Muscle layer of duodenum (tissue), 2 donors: ENCODE measurements around the gene DHX16.

Source experiments
- H3K27ac ChIP-seq: one replicate; pipeline ENCODE4 v1.7.0; 2013; ENCODE audit warnings: mild to moderate bottlenecking, low read length
- H3K27me3 ChIP-seq: one replicate; pipeline ENCODE4 v1.7.0; 2013; ENCODE audit warnings: low read depth, mild to moderate bottlenecking, control low read depth, low read length
- H3K36me3 ChIP-seq, 2 donors: one replicate each; pipeline ENCODE4 v1.7.0; 2013; ENCODE audit warnings: low read length in 2 of 2, control low read depth in 1 of 2, mild to moderate bottlenecking in 1 of 2; ENCODE audit not compliant: insufficient read depth in 2 of 2, control insufficient read depth in 1 of 2
- H3K4me1 ChIP-seq, 2 donors: one replicate each; pipeline ENCODE4 v1.7.0; 2013; ENCODE audit warnings: low read length in 2 of 2, mild to moderate bottlenecking in 2 of 2, control low read depth in 1 of 2, moderate library complexity in 1 of 2; ENCODE audit not compliant: insufficient read depth in 2 of 2, control insufficient read depth in 1 of 2
- H3K4me3 ChIP-seq, 2 donors: one replicate each; pipeline ENCODE4 v1.7.0; 2013; ENCODE audit warnings: low read length in 2 of 2, low read depth in 1 of 2, mild to moderate bottlenecking in 1 of 2
- H3K9me3 ChIP-seq, 2 donors: one replicate each; pipeline ENCODE4 v1.7.0; 2013; ENCODE audit warnings: low read length in 2 of 2, control low read depth in 1 of 2, mild to moderate bottlenecking in 1 of 2; ENCODE audit not compliant: control insufficient read depth in 1 of 2
- donor health status: healthy.

DHX16 gene

GRCh38 chr6:30645989-30646388 lies 26.8 kb downstream of the DHX16 start:
- Histone ChIP-seq H3K4me3 (no peak overlapping the region), H3K4me1 (peaks cover 11 to 16% of the 10 kb centered on the region in 2 donors), H3K27ac (peak overlapping the region; percentile 26), H3K36me3 (peaks cover 17 to 24% of the 10 kb centered on the region in 2 donors), H3K9me3 (no peaks in the 10 kb centered on the region), H3K27me3 (no peaks in the 10 kb centered on the region)

- H3K4me3 ChIP-seq, result no peak overlapping the region
- H3K4me1 ChIP-seq, result peaks cover 11 to 16% of the 10 kb centered on the region in 2 donors
- H3K27me3 ChIP-seq, result no peaks in the 10 kb centered on the region
- peaks cover 21 to 32% of the 10 kb centered on the region in 2 donors for H3K36me3 ChIP-seq
- no peak overlapping the region for H3K27ac ChIP-seq
- H3K9me3 ChIP-seq, result no peaks in the 10 kb centered on the region
Observed at GRCh38 chr6:30644769-30645168, 28.0 kb downstream of the DHX16 start.

GRCh38 chr6:30643656-30644055 lies 29.1 kb downstream of the DHX16 start:
- no peak overlapping the region for H3K4me3 ChIP-seq
- no peaks in the 10 kb centered on the region for H3K9me3 ChIP-seq
- no peak overlapping the region for H3K27ac ChIP-seq
- H3K4me1 ChIP-seq, result peaks cover 11 to 16% of the 10 kb centered on the region in 2 donors
- H3K27me3 ChIP-seq, result no peaks in the 10 kb centered on the region
- peaks cover 17 to 26% of the 10 kb centered on the region in 2 donors for H3K36me3 ChIP-seq

GRCh38 chr6:30641048-30641447 lies 31.8 kb downstream of the DHX16 start:
- H3K27me3 ChIP-seq, result no peaks in the 10 kb centered on the region
- H3K27ac ChIP-seq, result no peak overlapping the region
- no peak overlapping the region for H3K4me3 ChIP-seq
- no peaks in the 10 kb centered on the region for H3K9me3 ChIP-seq
- peaks cover 17 to 26% of the 10 kb centered on the region in 2 donors for H3K36me3 ChIP-seq
- peaks cover under 1 to 1% of the 10 kb centered on the region in 2 donors for H3K4me1 ChIP-seq

- H3K36me3 ChIP-seq, result peaks cover 17 to 26% of the 10 kb centered on the region in 2 donors
- H3K4me1 ChIP-seq, result no peaks in the 10 kb centered on the region
- H3K27me3 ChIP-seq, result no peaks in the 10 kb centered on the region
- no peak overlapping the region for H3K4me3 ChIP-seq
- H3K27ac ChIP-seq, result no peak overlapping the region
- H3K9me3 ChIP-seq, result no peaks in the 10 kb centered on the region
Observed at GRCh38 chr6:30640481-30640880, 32.3 kb downstream of the DHX16 start.

- H3K27me3 ChIP-seq, result no peaks in the 10 kb centered on the region
- no peak overlapping the region for H3K27ac ChIP-seq
- no peak overlapping the region for H3K4me3 ChIP-seq
- H3K36me3 ChIP-seq, result peaks cover 11 to 23% of the 10 kb centered on the region in 2 donors
- no peaks in the 10 kb centered on the region for H3K9me3 ChIP-seq
- no peaks in the 10 kb centered on the region for H3K4me1 ChIP-seq
Observed at GRCh38 chr6:30635834-30636233, 37.0 kb downstream of the DHX16 start.

- peak within 1 kb of the TSS; percentile 69 to 78 for H3K4me3 ChIP-seq
- H3K9me3 ChIP-seq, result no peaks in the 10 kb centered on the region
- peaks cover 24 to 57% of the 10 kb centered on the region in 2 donors for H3K36me3 ChIP-seq
Observed at GRCh38 chr6:30626484-30627366, 46.1 kb downstream of the DHX16 start, which contains the start of gene ATAT1. TSS of gene ATAT1 (plus strand) at chr6:30626874.

GRCh38 chr6:30625511-30625910 lies 47.3 kb downstream of the DHX16 start:
- H3K9me3 ChIP-seq, result no peaks in the 10 kb centered on the region
- H3K27ac ChIP-seq, result no peak overlapping the region
- H3K36me3 ChIP-seq, result peaks cover 24 to 59% of the 10 kb centered on the region in 2 donors
- H3K4me1 ChIP-seq, result peaks cover 7 to 16% of the 10 kb centered on the region in 2 donors
- no peaks in the 10 kb centered on the region for H3K27me3 ChIP-seq
- no peak overlapping the region for H3K4me3 ChIP-seq

More at GRCh38 chr6:30626484-30627366, 46.1 kb downstream of the DHX16 start, which contains the start of gene ATAT1:
- H3K27me3 ChIP-seq, result no peaks in the 10 kb centered on the region
- H3K27ac ChIP-seq, result peak within 1 kb of the TSS; percentile 95
- H3K4me1 ChIP-seq, result peaks cover 7 to 16% of the 10 kb centered on the region in 2 donors

GRCh38 chr6:30619561-30619960 lies 53.2 kb downstream of the DHX16 start:
- Histone ChIP-seq H3K36me3 (peaks cover 29 to 53% of the 10 kb centered on the region in 2 donors), H3K4me1 (peaks cover 1 to 10% of the 10 kb centered on the region in 2 donors), H3K4me3 (no peak overlapping the region), H3K27ac (no peak overlapping the region), H3K27me3 (no peaks in the 10 kb centered on the region), H3K9me3 (no peaks in the 10 kb centered on the region)

GRCh38 chr6:30618270-30618797 lies 54.5 kb downstream of the DHX16 start:
- H3K27me3 ChIP-seq, result no peaks in the 10 kb centered on the region
- H3K27ac ChIP-seq, result peak overlapping the region; percentile 100
- no peaks in the 10 kb centered on the region for H3K9me3 ChIP-seq
- peak overlapping the region; percentile 73 to 95 for H3K4me3 ChIP-seq
- peaks cover 13 to 20% of the 10 kb centered on the region in 2 donors for H3K4me1 ChIP-seq
- H3K36me3 ChIP-seq, result peaks cover 30 to 42% of the 10 kb centered on the region in 2 donors

GRCh38 chr6:30617565-30618269 lies 55.1 kb downstream of the DHX16 start, which contains the start of gene MRPS18B:
TSS of gene MRPS18B (plus strand) at chr6:30617840. CDS start at chr6:30617866, 26 bp downstream.
- peak within 1 kb of the TSS; percentile 95 to 96 for H3K4me3 ChIP-seq
- H3K36me3 ChIP-seq, result peaks cover 29 to 35% of the 10 kb centered on the region in 2 donors
- H3K9me3 ChIP-seq, result no peaks in the 10 kb centered on the region
- H3K27me3 ChIP-seq, result no peaks in the 10 kb centered on the region
- H3K27ac ChIP-seq, result peak within 1 kb of the TSS; percentile 100
- peaks cover 17 to 26% of the 10 kb centered on the region in 2 donors for H3K4me1 ChIP-seq
